Measurements from ENCODE around the gene LARP4.

The LARP4 gene

DNA sequence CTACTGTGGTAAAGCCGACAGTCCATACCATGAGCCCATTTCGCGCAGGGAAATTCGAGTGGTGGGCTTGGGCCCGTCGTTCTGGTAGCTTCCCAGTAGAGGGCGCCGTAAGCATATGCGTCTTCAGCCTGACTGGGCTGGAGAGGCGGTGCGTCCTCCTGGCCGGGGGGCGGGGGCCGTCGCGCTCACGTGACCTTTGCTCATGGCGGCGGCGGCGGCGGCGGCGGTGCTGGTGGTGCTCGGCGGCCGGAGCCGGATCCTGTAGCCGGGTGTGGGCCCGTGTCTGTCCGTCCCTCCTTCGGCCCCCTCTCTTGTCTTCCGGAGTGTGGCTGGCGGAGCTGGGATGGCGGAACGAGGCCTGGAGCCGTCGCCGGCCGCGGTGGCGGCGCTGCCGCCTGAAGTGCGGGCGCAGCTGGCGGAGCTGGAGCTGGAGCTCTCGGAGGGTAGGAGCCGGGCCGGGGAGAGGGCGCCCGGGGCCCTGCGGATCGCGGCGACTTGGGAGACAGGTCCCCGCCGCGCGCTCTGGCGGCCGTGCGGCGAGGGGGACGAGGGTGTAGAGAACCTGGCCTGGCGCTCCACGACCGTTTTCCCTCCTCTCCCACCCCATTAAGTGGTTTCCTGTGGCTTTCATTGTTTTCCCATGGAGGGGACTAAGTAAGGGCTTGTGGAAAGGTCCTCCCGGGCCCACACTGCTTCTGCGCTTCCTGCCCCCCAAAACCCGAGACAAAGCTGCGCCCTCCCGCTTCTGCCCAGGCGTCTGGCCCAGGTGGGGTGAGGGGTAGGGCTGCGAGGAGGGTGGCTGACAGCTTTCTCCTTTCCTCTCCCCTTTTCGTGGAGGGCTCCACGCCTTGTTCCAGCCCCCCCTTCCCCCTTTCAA, 104.4 kb downstream of the LARP4 start, which contains the start of gene DIP2B (continued):
- TF ChIP-seq, protein P1, sequence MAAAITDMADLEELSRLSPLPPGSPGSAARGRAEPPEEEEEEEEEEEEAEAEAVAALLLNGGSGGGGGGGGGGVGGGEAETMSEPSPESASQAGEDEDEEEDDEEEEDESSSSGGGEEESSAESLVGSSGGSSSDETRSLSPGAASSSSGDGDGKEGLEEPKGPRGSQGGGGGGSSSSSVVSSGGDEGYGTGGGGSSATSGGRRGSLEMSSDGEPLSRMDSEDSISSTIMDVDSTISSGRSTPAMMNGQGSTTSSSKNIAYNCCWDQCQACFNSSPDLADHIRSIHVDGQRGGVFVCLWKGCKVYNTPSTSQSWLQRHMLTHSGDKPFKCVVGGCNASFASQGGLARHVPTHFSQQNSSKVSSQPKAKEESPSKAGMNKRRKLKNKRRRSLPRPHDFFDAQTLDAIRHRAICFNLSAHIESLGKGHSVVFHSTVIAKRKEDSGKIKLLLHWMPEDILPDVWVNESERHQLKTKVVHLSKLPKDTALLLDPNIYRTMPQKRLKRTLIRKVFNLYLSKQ (tag by site-specific recombination; IDR thresholded peaks at IDR 0.05; ENCODE audit: borderline replicate concordance): no peak
- TF ChIP-seq ZNF10 (tag by site-specific recombination; IDR thresholded peaks at IDR 0.05) (no peak), ZNF292 (tag by site-specific recombination; IDR thresholded peaks at IDR 0.05; ENCODE audit: borderline replicate concordance, low read depth) (no peak), KLF8 (tag by site-specific recombination; IDR thresholded peaks at IDR 0.05) (peak; percentile 27; the same call in 1 of the 2 replicates), MEIS1 (CRISPR knock-in tag; IDR thresholded peaks at IDR 0.05; ENCODE audit: borderline replicate concordance) (no peak), ZNF24 (tag by site-specific recombination; IDR thresholded peaks at IDR 0.05) (peak; percentile 59; the same call in 1 of the 2 replicates), ZNF529 (tag by site-specific recombination; IDR thresholded peaks at IDR 0.05; ENCODE audit: insufficient replicate concordance) (no peak), ZNF654 (tag by site-specific recombination; IDR thresholded peaks at IDR 0.05; ENCODE audit: low read depth) (peak; percentile 96), ZNF23 (tag by site-specific recombination; IDR thresholded peaks at IDR 0.05; ENCODE audit: borderline replicate concordance) (no peak), ZNF76 (tag by site-specific recombination; IDR thresholded peaks at IDR 0.05; ENCODE audit: borderline replicate concordance, low read depth) (no peak; the same call in 1 of the 2 replicates), ZNF621 (tag by site-specific recombination; IDR thresholded peaks at IDR 0.05) (no peak), ZNF785 (tag by site-specific recombination; IDR thresholded peaks at IDR 0.05) (no peak), ZNF202 (tag by site-specific recombination; IDR thresholded peaks at IDR 0.05; ENCODE audit: borderline replicate concordance) (no peak), ZNF501 (tag by site-specific recombination; IDR thresholded peaks at IDR 0.05) (no peak), WT1 (tag by site-specific recombination; IDR thresholded peaks at IDR 0.05) (no peak), ZNF777 (tag by site-specific recombination; IDR thresholded peaks at IDR 0.05; ENCODE audit: borderline replicate concordance) (no peak), ZNF626 (tag by site-specific recombination; IDR thresholded peaks at IDR 0.05) (no peak), ZFP69B (tag by site-specific recombination; IDR thresholded peaks at IDR 0.05) (peak; percentile 62; the same call in 1 of the 2 replicates), MYNN (tag by site-specific recombination; IDR thresholded peaks at IDR 0.05; ENCODE audit: borderline replicate concordance) (no peak), ZSCAN23 (tag by site-specific recombination; IDR thresholded peaks at IDR 0.05) (no peak), ZBTB8A (tag by site-specific recombination; IDR thresholded peaks at IDR 0.05) (peak; percentile 52), ZNF146 (tag by site-specific recombination; IDR thresholded peaks at IDR 0.05) (no peak), TRIM28 (IDR thresholded peaks at IDR 0.05; ENCODE audit: borderline replicate concordance, low read length) (no peak), ZNF157 (tag by site-specific recombination; IDR thresholded peaks at IDR 0.05) (no peak), ZNF549 (tag by site-specific recombination; IDR thresholded peaks at IDR 0.05) (no peak), SCRT2 (tag by site-specific recombination; IDR thresholded peaks at IDR 0.05) (0 out of 2 replicates have a peak, but pooled peaks have one; percentile 13), ZBTB1 (tag by site-specific recombination; IDR thresholded peaks at IDR 0.05) (no peak), ZNF266 (tag by site-specific recombination; IDR thresholded peaks at IDR 0.05; ENCODE audit: low read depth) (no peak)
- TF ChIP-seq, protein P2, sequence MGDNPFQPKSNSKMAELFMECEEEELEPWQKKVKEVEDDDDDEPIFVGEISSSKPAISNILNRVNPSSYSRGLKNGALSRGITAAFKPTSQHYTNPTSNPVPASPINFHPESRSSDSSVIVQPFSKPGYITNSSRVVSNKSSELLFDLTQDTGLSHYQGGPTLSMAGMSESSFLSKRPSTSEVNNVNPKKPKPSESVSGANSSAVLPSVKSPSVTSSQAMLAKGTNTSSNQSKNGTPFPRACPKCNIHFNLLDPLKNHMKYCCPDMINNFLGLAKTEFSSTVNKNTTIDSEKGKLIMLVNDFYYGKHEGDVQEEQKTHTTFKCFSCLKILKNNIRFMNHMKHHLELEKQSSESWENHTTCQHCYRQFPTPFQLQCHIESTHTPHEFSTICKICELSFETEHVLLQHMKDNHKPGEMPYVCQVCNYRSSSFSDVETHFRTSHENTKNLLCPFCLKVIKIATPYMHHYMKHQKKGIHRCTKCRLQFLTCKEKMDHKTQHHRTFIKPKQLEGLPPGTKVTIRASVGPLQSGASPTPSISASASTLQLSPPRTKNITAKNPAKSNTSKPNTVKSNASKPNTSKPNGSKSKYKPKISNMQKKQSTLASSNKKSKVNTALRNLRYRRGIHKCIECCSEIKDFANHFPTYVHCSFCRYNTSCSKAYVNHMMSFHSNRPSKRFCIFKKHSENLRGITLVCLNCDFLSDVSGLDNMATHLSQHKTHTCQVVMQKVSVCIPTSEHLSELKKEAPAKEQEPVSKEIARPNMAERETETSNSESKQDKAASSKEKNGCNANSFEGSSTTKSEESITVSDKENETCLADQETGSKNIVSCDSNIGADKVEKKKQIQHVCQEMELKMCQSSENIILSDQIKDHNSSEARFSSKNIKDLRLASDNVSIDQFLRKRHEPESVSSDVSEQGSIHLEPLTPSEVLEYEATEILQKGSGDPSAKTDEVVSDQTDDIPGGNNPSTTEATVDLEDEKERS (tag by site-specific recombination; IDR thresholded peaks at IDR 0.05): no peak
- TF ChIP-seq, protein P3, sequence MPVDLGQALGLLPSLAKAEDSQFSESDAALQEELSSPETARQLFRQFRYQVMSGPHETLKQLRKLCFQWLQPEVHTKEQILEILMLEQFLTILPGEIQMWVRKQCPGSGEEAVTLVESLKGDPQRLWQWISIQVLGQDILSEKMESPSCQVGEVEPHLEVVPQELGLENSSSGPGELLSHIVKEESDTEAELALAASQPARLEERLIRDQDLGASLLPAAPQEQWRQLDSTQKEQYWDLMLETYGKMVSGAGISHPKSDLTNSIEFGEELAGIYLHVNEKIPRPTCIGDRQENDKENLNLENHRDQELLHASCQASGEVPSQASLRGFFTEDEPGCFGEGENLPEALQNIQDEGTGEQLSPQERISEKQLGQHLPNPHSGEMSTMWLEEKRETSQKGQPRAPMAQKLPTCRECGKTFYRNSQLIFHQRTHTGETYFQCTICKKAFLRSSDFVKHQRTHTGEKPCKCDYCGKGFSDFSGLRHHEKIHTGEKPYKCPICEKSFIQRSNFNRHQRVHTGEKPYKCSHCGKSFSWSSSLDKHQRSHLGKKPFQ (tag by site-specific recombination; IDR thresholded peaks at IDR 0.05): no peak
- TF ChIP-seq, protein P4, sequence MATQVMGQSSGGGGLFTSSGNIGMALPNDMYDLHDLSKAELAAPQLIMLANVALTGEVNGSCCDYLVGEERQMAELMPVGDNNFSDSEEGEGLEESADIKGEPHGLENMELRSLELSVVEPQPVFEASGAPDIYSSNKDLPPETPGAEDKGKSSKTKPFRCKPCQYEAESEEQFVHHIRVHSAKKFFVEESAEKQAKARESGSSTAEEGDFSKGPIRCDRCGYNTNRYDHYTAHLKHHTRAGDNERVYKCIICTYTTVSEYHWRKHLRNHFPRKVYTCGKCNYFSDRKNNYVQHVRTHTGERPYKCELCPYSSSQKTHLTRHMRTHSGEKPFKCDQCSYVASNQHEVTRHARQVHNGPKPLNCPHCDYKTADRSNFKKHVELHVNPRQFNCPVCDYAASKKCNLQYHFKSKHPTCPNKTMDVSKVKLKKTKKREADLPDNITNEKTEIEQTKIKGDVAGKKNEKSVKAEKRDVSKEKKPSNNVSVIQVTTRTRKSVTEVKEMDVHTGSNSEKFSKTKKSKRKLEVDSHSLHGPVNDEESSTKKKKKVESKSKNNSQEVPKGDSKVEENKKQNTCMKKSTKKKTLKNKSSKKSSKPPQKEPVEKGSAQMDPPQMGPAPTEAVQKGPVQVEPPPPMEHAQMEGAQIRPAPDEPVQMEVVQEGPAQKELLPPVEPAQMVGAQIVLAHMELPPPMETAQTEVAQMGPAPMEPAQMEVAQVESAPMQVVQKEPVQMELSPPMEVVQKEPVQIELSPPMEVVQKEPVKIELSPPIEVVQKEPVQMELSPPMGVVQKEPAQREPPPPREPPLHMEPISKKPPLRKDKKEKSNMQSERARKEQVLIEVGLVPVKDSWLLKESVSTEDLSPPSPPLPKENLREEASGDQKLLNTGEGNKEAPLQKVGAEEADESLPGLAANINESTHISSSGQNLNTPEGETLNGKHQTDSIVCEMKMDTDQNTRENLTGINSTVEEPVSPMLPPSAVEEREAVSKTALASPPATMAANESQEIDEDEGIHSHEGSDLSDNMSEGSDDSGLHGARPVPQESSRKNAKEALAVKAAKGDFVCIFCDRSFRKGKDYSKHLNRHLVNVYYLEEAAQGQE (tag by site-specific recombination; IDR thresholded peaks at IDR 0.05): no peak

All from HEK293 (cell line).